PC-3 (cell line): ENCODE measurements around the gene TBXAS1. TPM values are rescaled to one million over a fixed set of nuclear protein-coding genes. Genes with fewer than 3 reads are reported as not detected.

Experiments used
- ATAC-seq: fragments of 200-7000 bp; cut with Tn5 transposase; 2 replicates; pipeline ENCODE4 v1.9.1; 2020; ENCODE audit warnings: mild to moderate bottlenecking, moderate library complexity
- BruUV-seq: library from RNA; stranded (reverse); fragments of 400-500 nt; replicated peaks from 2 replicates; lab custom pipeline; 2021; lab: Mats Ljungman, UMichigan
- CTCF ChIA-PET: fragments of 300-600 bp; sonication (Branson Sonifier 250); formaldehyde crosslinking; loops from one replicate; lab custom pipeline; 2022; ENCODE audit warnings: antibody characterized with exemption; lab: Charles Lee
- POLR2A ChIA-PET: fragments of 300-600 bp; sonication (Branson Sonifier 250); formaldehyde crosslinking; loops from one replicate; lab custom pipeline; 2022; ENCODE audit warnings: antibody characterized with exemption; ENCODE audit not compliant: unreplicated experiment; lab: Charles Lee
- DNase-seq: peaks from one replicate; pipeline ENCODE4 v3.0.0-alpha.2; 2015
- H2AFZ ChIP-seq: fragments of 300-600 bp; sonication (generic); 2 replicates; pipeline ENCODE4 v1.6.0; 2016; ENCODE audit warnings: antibody characterized with exemption, low read length
- H3F3A ChIP-seq: fragments of 300-600 bp; sonication (generic); one replicate; pipeline ENCODE4 v1.6.0; 2017; ENCODE audit warnings: antibody characterized with exemption, low read length, control low read depth, mild to moderate bottlenecking; ENCODE audit not compliant: unreplicated experiment
- H3K27ac ChIP-seq: fragments of 300-600 bp; sonication (generic); 2 replicates; pipeline ENCODE4 v1.5.1; 2016; ENCODE audit warnings: mild to moderate bottlenecking, low read length
- H3K27me3 ChIP-seq: fragments of 300-600 bp; sonication (generic); 2 replicates; pipeline ENCODE4 v1.6.1; 2016; ENCODE audit warnings: low read length, mixed read lengths
- H3K36me3 ChIP-seq: fragments of 300-600 bp; sonication (generic); 2 replicates; pipeline ENCODE4 v1.6.1; 2016; ENCODE audit warnings: low read depth, mixed run types, low read length, mixed read lengths
- H3K4me1 ChIP-seq: fragments of 300-600 bp; sonication (generic); 2 replicates; pipeline ENCODE4 v1.5.1; 2016; ENCODE audit warnings: low read length; ENCODE audit not compliant: insufficient read depth
- H3K4me2 ChIP-seq: fragments of 300-600 bp; sonication (generic); 2 replicates; pipeline ENCODE4 v1.6.0; 2016; ENCODE audit warnings: low read length
- H3K4me3 ChIP-seq: fragments of 300-600 bp; sonication (generic); 2 replicates; pipeline ENCODE4 v1.5.1; 2016; ENCODE audit warnings: mild to moderate bottlenecking, low read length, mixed read lengths
- H3K79me2 ChIP-seq: fragments of 300-600 bp; sonication (generic); 2 replicates; pipeline ENCODE4 v1.6.1; 2017; ENCODE audit warnings: low read length, mixed read lengths
- H3K9ac ChIP-seq: fragments of 300-600 bp; sonication (generic); 2 replicates; pipeline ENCODE4 v1.6.0; 2016; ENCODE audit warnings: mild to moderate bottlenecking, low read length
- H3K9me2 ChIP-seq: fragments of 300-600 bp; sonication (generic); replicated peaks from 2 replicates; pipeline ENCODE4 v1.6.1; 2016; ENCODE audit warnings: mixed run types, low read length, mixed read lengths
- H3K9me3 ChIP-seq: fragments of 300-600 bp; sonication (generic); 2 replicates; pipeline ENCODE4 v1.6.1; 2016; ENCODE audit warnings: low read length, mixed read lengths
- H4K20me1 ChIP-seq: fragments of 300-600 bp; sonication (generic); 2 replicates; pipeline ENCODE4 v1.6.1; 2016; ENCODE audit warnings: low read length, mixed read lengths
- EZH2 ChIP-seq: fragments of 300-600 bp; sonication (generic); IDR thresholded peaks from one replicate; pipeline ENCODE4 v1.6.1; 2017; ENCODE audit warnings: antibody characterized with exemption, mild to moderate bottlenecking, low read length; ENCODE audit not compliant: unreplicated experiment
- EZH2phosphoT487 ChIP-seq: fragments of 300-600 bp; sonication (generic); IDR thresholded peaks from 2 replicates; pipeline ENCODE4 v1.6.1; 2018; ENCODE audit warnings: mild to moderate bottlenecking, antibody characterized with exemption, low read length, borderline replicate concordance
- intact Hi-C: fragments of 100-400 bp; cut with micrococcal nuclease; formaldehyde crosslinking; loops from 2 replicates; pipeline ENCODE4 v1.9.0; 2023
- total RNA-seq: library from RNA; depleted of rRNA; stranded (reverse); fragments of >200 nt; gene quantifications from 2 replicates; pipeline ENCODE4 v1.2.3, GENCODE V29; 2014
- TF ChIP-seq, protein P1 (sequence below): fragments of 300-600 bp; sonication (generic); conservative IDR thresholded peaks from 2 replicates; pipeline ENCODE4 v1.5.1; 2017; ENCODE audit warnings: antibody characterized with exemption, low read depth, mild to moderate bottlenecking, low read length

TBXAS1 gene
- total RNA-seq, 1 experiment from 2014 or later: 21.8 TPM

DNA sequence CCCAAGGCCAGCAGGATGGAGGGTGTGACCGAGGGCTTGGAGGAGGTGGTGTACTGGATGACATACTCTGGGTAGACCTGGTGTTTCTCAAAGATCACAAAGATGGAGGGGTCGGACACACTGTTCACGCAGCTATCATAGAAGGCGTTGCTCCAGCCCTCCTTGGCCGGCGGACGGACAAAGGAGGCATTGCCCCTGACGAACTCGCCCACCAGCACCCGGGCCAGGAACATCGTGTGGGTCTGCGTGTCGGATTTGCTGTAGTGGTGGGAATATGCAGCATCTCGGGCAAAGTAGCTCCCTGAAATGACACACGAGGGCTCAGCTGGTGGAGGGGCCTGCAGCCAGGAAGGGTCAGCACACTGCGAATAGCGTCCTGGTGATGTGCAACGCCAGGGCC is 195.5 kb downstream of the TBXAS1 start:
- no peak for DNase-seq
- no peak for ATAC-seq
- Histone ChIP-seq H3K9ac (no peak overlapping the region), H3K4me1 (no peaks in the 10 kb centered on the region), H3K4me2 (no peak overlapping the region), H4K20me1 (no peaks in the 10 kb centered on the region), H3K4me3 (no peak overlapping the region), H3K27ac (no peak overlapping the region), H3K9me3 (no peaks in the 10 kb centered on the region), H3K27me3 (no peaks in the 10 kb centered on the region), H3K36me3 (no peaks in the 10 kb centered on the region), H3K79me2 (no peaks in the 10 kb centered on the region), H2AFZ (no peak overlapping the region), H3F3A (no peaks in the 10 kb centered on the region), H3K9me2 (no peaks in the 10 kb centered on the region)
- ChIA-PET POLR2A (no interaction called here), CTCF (no interaction called here)
- BruUV-seq: no TSS peak
- intact Hi-C loops: no loop called here
- no peak for TF ChIP-seq EZH2phosphoT487
- no peak for TF ChIP-seq EZH2
- TF ChIP-seq, protein P1, sequence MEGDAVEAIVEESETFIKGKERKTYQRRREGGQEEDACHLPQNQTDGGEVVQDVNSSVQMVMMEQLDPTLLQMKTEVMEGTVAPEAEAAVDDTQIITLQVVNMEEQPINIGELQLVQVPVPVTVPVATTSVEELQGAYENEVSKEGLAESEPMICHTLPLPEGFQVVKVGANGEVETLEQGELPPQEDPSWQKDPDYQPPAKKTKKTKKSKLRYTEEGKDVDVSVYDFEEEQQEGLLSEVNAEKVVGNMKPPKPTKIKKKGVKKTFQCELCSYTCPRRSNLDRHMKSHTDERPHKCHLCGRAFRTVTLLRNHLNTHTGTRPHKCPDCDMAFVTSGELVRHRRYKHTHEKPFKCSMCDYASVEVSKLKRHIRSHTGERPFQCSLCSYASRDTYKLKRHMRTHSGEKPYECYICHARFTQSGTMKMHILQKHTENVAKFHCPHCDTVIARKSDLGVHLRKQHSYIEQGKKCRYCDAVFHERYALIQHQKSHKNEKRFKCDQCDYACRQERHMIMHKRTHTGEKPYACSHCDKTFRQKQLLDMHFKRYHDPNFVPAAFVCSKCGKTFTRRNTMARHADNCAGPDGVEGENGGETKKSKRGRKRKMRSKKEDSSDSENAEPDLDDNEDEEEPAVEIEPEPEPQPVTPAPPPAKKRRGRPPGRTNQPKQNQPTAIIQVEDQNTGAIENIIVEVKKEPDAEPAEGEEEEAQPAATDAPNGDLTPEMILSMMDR: no peak

DNA sequence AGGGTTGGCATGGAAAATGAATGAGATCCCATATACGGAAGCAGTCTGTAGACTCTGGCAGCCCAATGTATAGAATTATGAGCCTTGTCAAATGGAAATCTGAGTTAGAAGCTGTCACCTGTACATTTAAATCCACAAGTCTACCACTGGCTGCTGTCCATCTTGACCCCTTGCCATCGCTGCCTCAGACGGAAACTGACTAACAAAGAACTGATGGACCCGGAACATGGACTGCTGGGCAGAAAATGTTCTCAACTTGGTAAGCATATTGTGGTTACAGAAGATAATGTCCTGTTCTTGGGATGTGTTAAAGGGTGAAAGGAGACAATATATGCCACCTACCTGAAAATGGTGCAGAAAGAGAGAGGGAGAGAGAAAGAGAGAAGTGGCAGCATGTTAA is 196.2 kb downstream of the TBXAS1 start:
- Histone ChIP-seq H3K27ac (no peak overlapping the region), H3K4me2 (no peak overlapping the region), H3K9ac (no peak overlapping the region), H4K20me1 (no peaks in the 10 kb centered on the region), H3K79me2 (no peaks in the 10 kb centered on the region), H3K36me3 (no peaks in the 10 kb centered on the region), H2AFZ (no peak overlapping the region), H3K4me1 (no peaks in the 10 kb centered on the region), H3F3A (no peaks in the 10 kb centered on the region), H3K4me3 (no peak overlapping the region), H3K9me3 (no peaks in the 10 kb centered on the region), H3K27me3 (no peaks in the 10 kb centered on the region), H3K9me2 (no peaks in the 10 kb centered on the region)
- ChIA-PET CTCF (no interaction called here), POLR2A (no interaction called here)
- no TSS peak for BruUV-seq
- DNase-seq: no peak
- ATAC-seq: no peak
- TF ChIP-seq, protein P1: no peak
- TF ChIP-seq EZH2: no peak
- TF ChIP-seq EZH2phosphoT487: no peak
- intact Hi-C loops: no loop called here

DNA sequence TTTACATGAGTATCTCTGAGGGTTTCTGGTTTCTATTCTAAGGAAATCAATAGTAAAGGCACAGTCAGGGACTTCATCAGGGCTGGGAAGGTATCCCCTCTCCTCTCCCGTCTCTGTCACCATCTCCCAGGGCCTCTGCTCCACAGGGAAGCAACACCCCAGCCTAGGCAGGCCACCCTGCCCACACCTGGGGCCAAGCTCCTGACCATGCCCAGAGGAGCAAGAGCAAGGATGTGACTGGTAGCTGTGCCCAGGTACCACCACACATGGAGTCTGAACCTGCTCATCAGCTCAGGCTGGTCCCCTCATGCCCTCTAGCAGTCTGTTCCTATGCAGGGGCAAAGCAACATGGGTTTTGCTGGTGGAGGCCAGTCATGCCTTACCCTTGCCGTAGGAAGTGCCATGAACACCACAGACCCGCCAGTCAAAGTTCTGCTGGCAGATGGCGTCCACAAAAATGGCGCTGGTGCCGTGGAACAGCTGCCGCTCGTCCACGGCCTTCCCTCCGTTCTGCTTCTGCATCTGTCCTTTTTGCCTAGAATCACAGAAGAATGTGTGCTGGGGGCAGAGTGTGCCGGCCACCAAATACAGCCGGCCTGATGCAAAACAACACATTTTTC is 196.9 kb downstream of the TBXAS1 start:
- no peak for DNase-seq
- no peaks in the 10 kb centered on the region for H3K36me3 ChIP-seq

More for the DNA sequence above, 196.9 kb downstream of the TBXAS1 start:
- TF ChIP-seq, protein P1: no peak
- no peak for TF ChIP-seq EZH2phosphoT487
- no peak for TF ChIP-seq EZH2
- no peak overlapping the region for H3K27ac ChIP-seq
- H2AFZ ChIP-seq: no peak overlapping the region
- no peaks in the 10 kb centered on the region for H3K9me2 ChIP-seq
- no peaks in the 10 kb centered on the region for H3K27me3 ChIP-seq
- H3K9ac ChIP-seq: no peak overlapping the region
- intact Hi-C loops: no loop called here
- no TSS peak for BruUV-seq
- CTCF ChIA-PET: no interaction called here
- no peaks in the 10 kb centered on the region for H3K79me2 ChIP-seq
- H4K20me1 ChIP-seq: no peaks in the 10 kb centered on the region
- no peaks in the 10 kb centered on the region for H3F3A ChIP-seq
- no peak overlapping the region for H3K4me3 ChIP-seq
- no peaks in the 10 kb centered on the region for H3K4me1 ChIP-seq
- no peak for ATAC-seq
- H3K4me2 ChIP-seq: no peak overlapping the region
- H3K9me3 ChIP-seq: no peaks in the 10 kb centered on the region
- POLR2A ChIA-PET: no interaction called here
